H9 (cell line): ENCODE data around the gene RNF114. TPM values are rescaled to one million over a fixed set of nuclear protein-coding genes. Genes with fewer than 3 reads are reported as not detected.

Experiments used
- DNase-seq: peaks from one replicate; pipeline ENCODE4 v3.0.0-alpha.2; 2017
- H2AFZ ChIP-seq: one replicate; pipeline ENCODE4 v1.6.1; 2013; ENCODE audit warnings: mild to moderate bottlenecking, low read length, control low read depth, moderate library complexity
- H2AK5ac ChIP-seq: 2 replicates; pipeline ENCODE4 v1.6.1; 2013; ENCODE audit warnings: low read length, control low read depth, mixed read lengths; ENCODE audit not compliant: insufficient read length
- H2BK120ac ChIP-seq: one replicate; pipeline ENCODE4 v1.6.1; 2013; ENCODE audit warnings: low read depth, mild to moderate bottlenecking, low read length, control low read depth, inconsistent platforms; ENCODE audit not compliant: poor library complexity, severe bottlenecking
- H2BK12ac ChIP-seq: 2 replicates; pipeline ENCODE4 v1.6.1; 2013; ENCODE audit warnings: low read length, control low read depth, mixed read lengths, low read depth; ENCODE audit not compliant: insufficient read length
- H2BK15ac ChIP-seq: 2 replicates; pipeline ENCODE4 v1.6.1; 2013; ENCODE audit warnings: low read depth, low read length, control low read depth
- H2BK20ac ChIP-seq: one replicate; pipeline ENCODE4 v1.6.1; 2013; ENCODE audit warnings: low read depth, mild to moderate bottlenecking, low read length, control low read depth, inconsistent platforms; ENCODE audit not compliant: poor library complexity, severe bottlenecking
- H2BK5ac ChIP-seq: 2 replicates; pipeline ENCODE4 v1.6.1; 2013; ENCODE audit warnings: low read length, control low read depth, mixed read lengths; ENCODE audit not compliant: insufficient read length
- H3K14ac ChIP-seq: 2 replicates; pipeline ENCODE4 v1.6.1; 2013; ENCODE audit warnings: low read length, control low read depth; ENCODE audit not compliant: insufficient read depth
- H3K18ac ChIP-seq: 2 replicates; pipeline ENCODE4 v1.6.1; 2013; ENCODE audit warnings: low read depth, mild to moderate bottlenecking, mixed read lengths, low read length, control low read depth; ENCODE audit not compliant: insufficient read length
- H3K23ac ChIP-seq: 2 replicates; pipeline ENCODE4 v1.6.1; 2013; ENCODE audit warnings: low read length, control low read depth, mixed read lengths, low read depth; ENCODE audit not compliant: insufficient read length
- H3K23me2 ChIP-seq: 2 replicates; pipeline ENCODE4 v1.6.1; 2013; ENCODE audit warnings: low read depth, mild to moderate bottlenecking, mixed read lengths, low read length, control low read depth; ENCODE audit not compliant: insufficient read length, poor library complexity, severe bottlenecking
- H3K27ac ChIP-seq: 2 replicates; pipeline ENCODE4 v1.5.1; 2013; ENCODE audit warnings: low read length, control low read depth, mixed read lengths, low read depth; ENCODE audit not compliant: insufficient read length
- H3K27me3 ChIP-seq: 2 replicates; pipeline ENCODE4 v1.6.1; 2013; ENCODE audit warnings: low read length, control low read depth, inconsistent platforms; ENCODE audit not compliant: insufficient read depth
- H3K4ac ChIP-seq: 2 replicates; pipeline ENCODE4 v1.6.1; 2013; ENCODE audit warnings: low read depth, mild to moderate bottlenecking, control low read depth, inconsistent platforms, low read length, moderate library complexity
- H3K4me1 ChIP-seq: 2 replicates; pipeline ENCODE4 v1.6.1; 2013; ENCODE audit warnings: low read length, control low read depth, inconsistent platforms; ENCODE audit not compliant: insufficient read depth
- H3K4me2 ChIP-seq: 2 replicates; pipeline ENCODE4 v1.6.1; 2013; ENCODE audit warnings: low read length, control low read depth, mixed read lengths; ENCODE audit not compliant: insufficient read length, insufficient read depth
- H3K56ac ChIP-seq: 2 replicates; pipeline ENCODE4 v1.6.1; 2013; ENCODE audit warnings: low read depth, mild to moderate bottlenecking, mixed read lengths, low read length, control low read depth; ENCODE audit not compliant: insufficient read length
- H3K79me1 ChIP-seq: 2 replicates; pipeline ENCODE4 v1.6.1; 2013; ENCODE audit warnings: low read depth, mild to moderate bottlenecking, moderate library complexity, low read length, control low read depth, inconsistent platforms; ENCODE audit not compliant: insufficient read depth, poor library complexity, severe bottlenecking
- H3K79me2 ChIP-seq: 2 replicates; pipeline ENCODE4 v1.6.1; 2013; ENCODE audit warnings: low read length, control low read depth, inconsistent platforms; ENCODE audit not compliant: insufficient read depth
- H3K9ac ChIP-seq: 2 replicates; pipeline ENCODE4 v1.6.1; 2013; ENCODE audit warnings: low read length, control low read depth, mixed read lengths; ENCODE audit not compliant: insufficient read length; ENCODE audit errors: extremely low read depth
- H3K9me3 ChIP-seq: one replicate; pipeline ENCODE4 v1.6.1; 2013; ENCODE audit warnings: low read depth, low read length, inconsistent platforms; ENCODE audit not compliant: control insufficient read depth
- H3T11ph ChIP-seq: one replicate; pipeline ENCODE4 v1.6.1; 2013; ENCODE audit warnings: mild to moderate bottlenecking, low read length, control low read depth, inconsistent platforms
- H4K20me1 ChIP-seq: one replicate; pipeline ENCODE4 v1.6.1; 2013; ENCODE audit not compliant: control insufficient read depth, insufficient read length, insufficient read depth
- H4K5ac ChIP-seq: 2 replicates; pipeline ENCODE4 v1.6.1; 2013; ENCODE audit warnings: low read depth, mild to moderate bottlenecking, mixed read lengths, low read length, control low read depth; ENCODE audit not compliant: insufficient read length
- H4K8ac ChIP-seq: replicated peaks from 2 replicates; pipeline ENCODE4 v1.6.1; 2013; ENCODE audit warnings: low read length, control low read depth, mixed read lengths, low read depth; ENCODE audit not compliant: insufficient read length
- H4K91ac ChIP-seq: 2 replicates; pipeline ENCODE4 v1.6.1; 2013; ENCODE audit warnings: low read depth, mild to moderate bottlenecking, moderate library complexity, mixed read lengths, low read length, control low read depth; ENCODE audit not compliant: insufficient read length
- H3K27ac Mint-ChIP-seq, 3 experiments: 2 replicates in 2 of 3; 3 replicates in 1 of 3; pipeline ENCODE4 v1.8.0; 2020 to 2021; ENCODE audit warnings: mixed read lengths in 3 of 3, mild to moderate bottlenecking in 1 of 3, moderate library complexity in 1 of 3
- H3K27me3 Mint-ChIP-seq: 2 replicates; pipeline ENCODE4 v1.8.0; 2021; ENCODE audit warnings: low read depth, mild to moderate bottlenecking, moderate library complexity, mixed read lengths
- H3K36me3 Mint-ChIP-seq, 3 experiments: 2 replicates in 2 of 3; 3 replicates in 1 of 3; pipeline ENCODE4 v1.8.0; 2020 to 2021; ENCODE audit warnings: low read depth in 3 of 3, mixed read lengths in 3 of 3; ENCODE audit not compliant: insufficient read depth in 1 of 3
- H3K4me1 Mint-ChIP-seq, 2 experiments: 2 replicates each; pipeline ENCODE4 v1.8.0; 2020; ENCODE audit warnings: mixed read lengths in 2 of 2
- H3K4me3 Mint-ChIP-seq, 2 experiments: 2 replicates in 1 of 2; 3 replicates in 1 of 2; pipeline ENCODE4 v1.8.0; 2020 to 2021; ENCODE audit warnings: mild to moderate bottlenecking in 2 of 2, mixed read lengths in 2 of 2, moderate library complexity in 1 of 2
- H3K9me3 Mint-ChIP-seq, 2 experiments: 2 replicates in 1 of 2; 3 replicates in 1 of 2; pipeline ENCODE4 v1.8.0; 2020; ENCODE audit warnings: mild to moderate bottlenecking in 2 of 2, mixed read lengths in 2 of 2, moderate library complexity in 1 of 2
- CTCF ChIP-seq: fragments of 200-600 bp; sonication (generic); conservative IDR thresholded peaks from 3 replicates; pipeline ENCODE4 v1.8.0; 2021; ENCODE audit warnings: antibody characterized with exemption, mild to moderate bottlenecking
- WGBS: extraction: QIAGEN DNeasy Blood & Tissue Kit; methylation state at CpG from one replicate; pipeline ENCODE4 v1.1.7; 2013; ENCODE audit warnings: missing lambda C conversion rate, low lambda C conversion rate, mixed read lengths; ENCODE audit not compliant: insufficient read length; ENCODE audit errors: extremely low coverage; 5-methylcytosine and 5-hydroxymethylcytosine counted together
- total RNA-seq: library from RNA; stranded (reverse); gene quantifications from 2 replicates; pipeline ENCODE4 v1.2.1, GENCODE V29; 2021

Gene RNF114
- total RNA-seq, 1 experiment from 2014 or later = 75.5 TPM

GRCh38 chr20:49966861-49967260 is 30.7 kb downstream of the RNF114 start:
- no peaks in the 10 kb centered on the region for H3K27me3 Mint-ChIP-seq
- Histone ChIP-seq H2BK15ac (no peak overlapping the region), H4K8ac (no peak overlapping the region), H3K9ac (no peak overlapping the region), H3K4ac (no peak overlapping the region), H4K20me1 (no peaks in the 10 kb centered on the region), H3K23me2 (no peaks in the 10 kb centered on the region), H3K4me1 (no peaks in the 10 kb centered on the region; the same call in 1 of the 2 replicates), H3K79me1 (no peaks in the 10 kb centered on the region), H4K91ac (no peak overlapping the region), H3K18ac (no peak overlapping the region), H3K23ac (no peak overlapping the region), H3T11ph (no peak overlapping the region), H2BK5ac (no peak overlapping the region), H2AFZ (no peak overlapping the region), H3K79me2 (no peaks in the 10 kb centered on the region), H2BK12ac (no peak overlapping the region), H3K27ac (no peak overlapping the region), H3K14ac (no peak overlapping the region), H4K5ac (no peak overlapping the region), H3K4me2 (no peak overlapping the region), H2AK5ac (no peak overlapping the region), H3K56ac (no peak overlapping the region), H2BK20ac (no peak overlapping the region), H2BK120ac (no peak overlapping the region), H3K27me3 (no peaks in the 10 kb centered on the region), H3K9me3 (no peaks in the 10 kb centered on the region)
- no CpG with 5 or more reads among the region's 2 CpGs for WGBS
- H3K36me3 Mint-ChIP-seq = 0 out of 7 replicates have a peak, but pooled peaks cover 0 to 2% (median 0%) of the 10 kb centered on the region in 3 experiments
- no peak overlapping the region for H3K4me3 Mint-ChIP-seq
- no peak overlapping the region; a peak in 2 of 7 replicates for H3K27ac Mint-ChIP-seq
- no peak for DNase-seq
- peaks cover 10 to 23% of the 10 kb centered on the region in 2 experiments; a peak in 3 of 4 replicates for H3K4me1 Mint-ChIP-seq
- no peaks in the 10 kb centered on the region for H3K9me3 Mint-ChIP-seq
- no peak for TF ChIP-seq CTCF
